ENCODE data around the gene LCE7A.

LCE7A gene

GRCh38 chr1:152880316-152880715 lies 20.5 kb downstream of the LCE7A start:
- no peak for DNase-seq (ENCODE audit: low spot score)

- no peak for DNase-seq (ENCODE audit: low spot score)
Observed at GRCh38 chr1:152880907-152881306, 21.1 kb downstream of the LCE7A start.

GRCh38 chr1:152884085-152884484 lies 24.3 kb downstream of the LCE7A start:
- DNase-seq (ENCODE audit: low spot score): no peak

- no peak for DNase-seq (ENCODE audit: low spot score)
Observed at GRCh38 chr1:152884506-152884905, 24.7 kb downstream of the LCE7A start.

GRCh38 chr1:152884966-152885624 lies 25.3 kb downstream of the LCE7A start:
- DNase-seq (ENCODE audit: low spot score): no peak

- DNase-seq (ENCODE audit: low spot score): no peak
Observed at GRCh38 chr1:152886085-152886484, 26.3 kb downstream of the LCE7A start.

- DNase-seq (ENCODE audit: low spot score): no peak
Observed at GRCh38 chr1:152886758-152887409, 27.1 kb downstream of the LCE7A start.

GRCh38 chr1:152888126-152888525 lies 28.3 kb downstream of the LCE7A start:
- DNase-seq (ENCODE audit: low spot score): no peak

GRCh38 chr1:152899027-152899426 lies 39.2 kb downstream of the LCE7A start:
- no peak for DNase-seq (ENCODE audit: low spot score)

GRCh38 chr1:152899883-152900282 lies 40.1 kb downstream of the LCE7A start:
- no peak for DNase-seq (ENCODE audit: low spot score)

GRCh38 chr1:152901631-152902030 lies 41.8 kb downstream of the LCE7A start:
- DNase-seq (ENCODE audit: low spot score): no peak

GRCh38 chr1:152902636-152903035 lies 42.8 kb downstream of the LCE7A start:
- DNase-seq (ENCODE audit: low spot score): no peak

- DNase-seq (ENCODE audit: low spot score): no peak
Observed at GRCh38 chr1:152904688-152905440, 45.1 kb downstream of the LCE7A start.

GRCh38 chr1:152906023-152906565 lies 46.3 kb downstream of the LCE7A start:
- peak; percentile 32 for DNase-seq (ENCODE audit: low spot score)

- no peak for DNase-seq (ENCODE audit: low spot score)
Observed at GRCh38 chr1:152907686-152908601, 48.1 kb downstream of the LCE7A start, which contains the start of gene IVL. IVL (plus strand) TSS chr1:152908546; CDS start chr1:152909798, 1,252 bp downstream.

- DNase-seq (ENCODE audit: low spot score): no peak
Observed at GRCh38 chr1:152909206-152909605, 49.4 kb downstream of the LCE7A start.

Measured in SW480 (cell line).